Glutamatergic neuron (in vitro differentiated cells): ENCODE results near the gene STOML3. TPM values are rescaled to one million over a fixed set of nuclear protein-coding genes. Genes with fewer than 3 reads are reported as not detected.

ENCODE experiments used
- DNase-seq: peaks from one replicate; pipeline ENCODE4 v3.0.0; 2022
- H3K27ac Mint-ChIP-seq: one replicate; pipeline ENCODE4 v1.8.0; 2020; ENCODE audit warnings: mild to moderate bottlenecking, mixed read lengths, inconsistent platforms; ENCODE audit not compliant: unreplicated experiment
- H3K27me3 Mint-ChIP-seq: one replicate; pipeline ENCODE4 v1.8.0; 2020; ENCODE audit warnings: mild to moderate bottlenecking, moderate library complexity, mixed read lengths, inconsistent platforms; ENCODE audit not compliant: unreplicated experiment
- H3K36me3 Mint-ChIP-seq: one replicate; pipeline ENCODE4 v1.8.0; 2020; ENCODE audit warnings: mild to moderate bottlenecking, mixed read lengths, inconsistent platforms; ENCODE audit not compliant: unreplicated experiment
- H3K4me1 Mint-ChIP-seq: one replicate; pipeline ENCODE4 v1.8.0; 2020; ENCODE audit warnings: mild to moderate bottlenecking, low read depth, mixed read lengths, inconsistent platforms; ENCODE audit not compliant: unreplicated experiment
- H3K4me3 Mint-ChIP-seq: one replicate; pipeline ENCODE4 v1.8.0; 2020; ENCODE audit warnings: mild to moderate bottlenecking, mixed read lengths, inconsistent platforms; ENCODE audit not compliant: unreplicated experiment
- H3K9me3 Mint-ChIP-seq: one replicate; pipeline ENCODE4 v1.8.0; 2020; ENCODE audit warnings: mild to moderate bottlenecking, moderate library complexity, mixed read lengths, inconsistent platforms; ENCODE audit not compliant: unreplicated experiment
- CTCF ChIP-seq: fragments of 200-600 bp; sonication (generic); IDR thresholded peaks from one replicate; pipeline ENCODE4 v1.5.0; 2021; ENCODE audit not compliant: partially characterized antibody, unreplicated experiment
- total RNA-seq: library from RNA; stranded (reverse); fragmentation: NEBNext Ultra II Directional; extraction: Animal tissue kit (Norgen Biotek cat#: 25700); gene quantifications from one replicate; pipeline ENCODE4 v1.2.1, GENCODE V29; 2021; ENCODE audit not compliant: unreplicated experiment

The STOML3 gene
- total RNA-seq, 1 donor from 2014 or later: not detected

- Mint-ChIP-seq H3K27ac (peak overlapping the region; percentile 98), H3K4me3 (peak overlapping the region; percentile 99), H3K4me1 (peaks cover 19% of the 10 kb centered on the region), H3K36me3 (no peaks in the 10 kb centered on the region), H3K27me3 (peaks cover 2% of the 10 kb centered on the region), H3K9me3 (peaks cover 10% of the 10 kb centered on the region)
- no peak for TF ChIP-seq CTCF
- no peak for DNase-seq
Observed at GRCh38 chr13:39037410-39037879, 46.8 kb upstream of the STOML3 start.

GRCh38 chr13:39036212-39036611 is 45.6 kb upstream of the STOML3 start:
- peaks cover 2% of the 10 kb centered on the region for H3K27me3 Mint-ChIP-seq
- peak overlapping the region; percentile 90 for H3K4me3 Mint-ChIP-seq
- peaks cover 11% of the 10 kb centered on the region for H3K9me3 Mint-ChIP-seq
- no peaks in the 10 kb centered on the region for H3K36me3 Mint-ChIP-seq
- DNase-seq: no peak
- TF ChIP-seq CTCF: no peak
- peak overlapping the region; percentile 96 for H3K27ac Mint-ChIP-seq
- peaks cover 19% of the 10 kb centered on the region for H3K4me1 Mint-ChIP-seq

GRCh38 chr13:39035799-39036198 is 45.2 kb upstream of the STOML3 start:
- H3K27ac Mint-ChIP-seq: peak overlapping the region; percentile 96
- no peak for DNase-seq
- H3K4me3 Mint-ChIP-seq: peak overlapping the region; percentile 90
- no peak for TF ChIP-seq CTCF
- H3K27me3 Mint-ChIP-seq: peaks cover 2% of the 10 kb centered on the region
- peaks cover 19% of the 10 kb centered on the region for H3K4me1 Mint-ChIP-seq
- no peaks in the 10 kb centered on the region for H3K36me3 Mint-ChIP-seq
- H3K9me3 Mint-ChIP-seq: peaks cover 11% of the 10 kb centered on the region

- Mint-ChIP-seq H3K4me3 (peak overlapping the region; percentile 90), H3K36me3 (no peaks in the 10 kb centered on the region), H3K27me3 (peaks cover 2% of the 10 kb centered on the region), H3K4me1 (peaks cover 19% of the 10 kb centered on the region), H3K27ac (no peak overlapping the region), H3K9me3 (peaks cover 11% of the 10 kb centered on the region)
- no peak for TF ChIP-seq CTCF
- no peak for DNase-seq
Observed at GRCh38 chr13:39035204-39035603, 44.6 kb upstream of the STOML3 start.

- peaks cover 2% of the 10 kb centered on the region for H3K27me3 Mint-ChIP-seq
- no peak for TF ChIP-seq CTCF
- peaks cover 11% of the 10 kb centered on the region for H3K9me3 Mint-ChIP-seq
- DNase-seq: no peak
- H3K4me1 Mint-ChIP-seq: peaks cover 19% of the 10 kb centered on the region
- no peaks in the 10 kb centered on the region for H3K36me3 Mint-ChIP-seq
- peak overlapping the region; percentile 59 for H3K4me3 Mint-ChIP-seq
- no peak overlapping the region for H3K27ac Mint-ChIP-seq
Observed at GRCh38 chr13:39034085-39034484, 43.5 kb upstream of the STOML3 start.
